ENCODE results near the gene CLEC12A.

DNA sequence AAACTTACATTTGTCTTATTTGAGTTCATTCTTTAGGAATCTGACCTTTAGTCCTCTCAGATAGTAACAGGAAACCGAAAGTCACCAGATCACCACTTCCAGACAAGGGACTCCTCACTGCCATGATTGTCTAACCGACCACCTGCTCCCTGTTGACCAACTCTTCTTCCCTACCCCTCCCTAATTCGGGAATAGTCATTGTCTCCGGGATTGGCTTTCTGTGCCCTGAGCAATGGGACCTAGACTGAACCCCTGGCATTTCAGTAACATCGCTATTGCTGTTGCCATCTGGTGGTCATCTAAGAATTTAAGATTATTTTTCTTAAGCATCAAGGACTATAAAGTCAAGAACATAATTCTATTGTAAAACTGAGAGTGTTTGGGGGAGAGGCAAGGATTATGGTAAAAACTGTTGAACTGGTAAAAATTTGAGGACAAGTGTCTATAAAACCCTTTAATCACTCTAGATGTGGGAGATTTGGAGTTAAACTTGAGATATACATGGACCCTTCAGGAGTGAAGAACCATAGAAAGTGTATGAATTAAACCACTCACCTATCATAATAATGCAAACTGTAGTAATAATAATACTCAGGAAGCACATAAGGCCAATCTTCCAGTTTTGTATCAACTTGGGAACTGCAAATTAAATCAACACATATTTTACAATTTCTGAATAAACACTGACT is 45.4 kb upstream of the CLEC12A start:
- TF ChIP-seq, protein P1, sequence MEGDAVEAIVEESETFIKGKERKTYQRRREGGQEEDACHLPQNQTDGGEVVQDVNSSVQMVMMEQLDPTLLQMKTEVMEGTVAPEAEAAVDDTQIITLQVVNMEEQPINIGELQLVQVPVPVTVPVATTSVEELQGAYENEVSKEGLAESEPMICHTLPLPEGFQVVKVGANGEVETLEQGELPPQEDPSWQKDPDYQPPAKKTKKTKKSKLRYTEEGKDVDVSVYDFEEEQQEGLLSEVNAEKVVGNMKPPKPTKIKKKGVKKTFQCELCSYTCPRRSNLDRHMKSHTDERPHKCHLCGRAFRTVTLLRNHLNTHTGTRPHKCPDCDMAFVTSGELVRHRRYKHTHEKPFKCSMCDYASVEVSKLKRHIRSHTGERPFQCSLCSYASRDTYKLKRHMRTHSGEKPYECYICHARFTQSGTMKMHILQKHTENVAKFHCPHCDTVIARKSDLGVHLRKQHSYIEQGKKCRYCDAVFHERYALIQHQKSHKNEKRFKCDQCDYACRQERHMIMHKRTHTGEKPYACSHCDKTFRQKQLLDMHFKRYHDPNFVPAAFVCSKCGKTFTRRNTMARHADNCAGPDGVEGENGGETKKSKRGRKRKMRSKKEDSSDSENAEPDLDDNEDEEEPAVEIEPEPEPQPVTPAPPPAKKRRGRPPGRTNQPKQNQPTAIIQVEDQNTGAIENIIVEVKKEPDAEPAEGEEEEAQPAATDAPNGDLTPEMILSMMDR (IDR thresholded peaks at IDR 0.05) = peak in 5 of 6 experiments; percentile 50 to 68 (median 54)
- no peak for TF ChIP-seq POLR2A (IDR thresholded peaks at IDR 0.05)
